SK-N-SH treated with all-trans-retinoic acid at 6 μM for 48 hours (cell line): ENCODE data around the gene SPNS3.

Experiments
- ARNTL ChIP-seq: fragments of 450-650 bp; formaldehyde crosslinking; IDR thresholded peaks from 2 replicates; pipeline ENCODE4 v1.5.0; 2020; ENCODE audit warnings: low read depth, mild to moderate bottlenecking, moderate library complexity, borderline replicate concordance
- CREB5 ChIP-seq: fragments of 250-450 bp; sonication (Bioruptor Pico); IDR thresholded peaks from 2 replicates; pipeline ENCODE4 v1.5.1; 2020; ENCODE audit warnings: low read depth, mild to moderate bottlenecking, moderate library complexity
- CSRNP3 ChIP-seq: fragments of 250-450 bp; sonication (Bioruptor Pico); IDR thresholded peaks from 2 replicates; pipeline ENCODE4 v1.5.1; 2021; ENCODE audit warnings: mild to moderate bottlenecking, moderate library complexity
- ESRRG ChIP-seq: fragments of 250-450 bp; sonication (Bioruptor Pico); IDR thresholded peaks from 2 replicates; pipeline ENCODE4 v1.6.1; 2021; ENCODE audit warnings: mild to moderate bottlenecking
- GLIS3 ChIP-seq: fragments of 250-450 bp; sonication (Bioruptor Pico); IDR thresholded peaks from 2 replicates; pipeline ENCODE4 v1.5.0; 2020; ENCODE audit warnings: mild to moderate bottlenecking, moderate library complexity
- PATZ1 ChIP-seq: fragments of 250-450 bp; sonication (Bioruptor Pico); IDR thresholded peaks from 2 replicates; pipeline ENCODE4 v1.8.0; 2020; ENCODE audit warnings: mild to moderate bottlenecking, moderate library complexity, borderline replicate concordance
- RARB ChIP-seq: fragments of 250-450 bp; sonication (Bioruptor Pico); IDR thresholded peaks from 2 replicates; pipeline ENCODE4 v1.8.0; 2021; ENCODE audit warnings: mild to moderate bottlenecking, moderate library complexity
- SNAI2 ChIP-seq: fragments of 250-450 bp; sonication (Bioruptor Pico); IDR thresholded peaks from 2 replicates; pipeline ENCODE4 v1.5.0; 2020; ENCODE audit warnings: mild to moderate bottlenecking, moderate library complexity
- ZFP3 ChIP-seq: fragments of 250-450 bp; sonication (Bioruptor Pico); IDR thresholded peaks from 2 replicates; pipeline ENCODE4 v1.5.0; 2020; ENCODE audit warnings: mild to moderate bottlenecking, moderate library complexity
- ZNF565 ChIP-seq: fragments of 450-650 bp; formaldehyde crosslinking; conservative IDR thresholded peaks from 2 replicates; pipeline ENCODE4 v1.5.0; 2020; ENCODE audit warnings: low read depth, mild to moderate bottlenecking, moderate library complexity
- ZNF8 ChIP-seq: fragments of 450-650 bp; formaldehyde crosslinking; IDR thresholded peaks from 2 replicates; pipeline ENCODE4 v1.5.0; 2020; ENCODE audit warnings: mild to moderate bottlenecking, moderate library complexity

GRCh38 chr17:4477255-4477791 is 43.6 kb downstream of the SPNS3 start:
- TF ChIP-seq ZNF8 (CRISPR knock-in tag) (no peak), ZFP3 (CRISPR knock-in tag) (no peak), GLIS3 (CRISPR knock-in tag) (no peak), PATZ1 (CRISPR knock-in tag) (no peak), ZNF565 (CRISPR knock-in tag) (no peak), SNAI2 (CRISPR knock-in tag) (no peak), CSRNP3 (CRISPR knock-in tag) (no peak), ARNTL (no peak), RARB (CRISPR knock-in tag) (no peak), ESRRG (CRISPR knock-in tag) (no peak), CREB5 (no peak)
